Choroid plexus epithelial cell (primary cell): ENCODE results near the gene OTOP1.
A peak's percentile ranks its signal among the peaks of the same experiment; 100 is the strongest.
"Not testable (repeated sequence)": the region's sequence is repeated elsewhere in the genome, so short reads cannot be mapped to it uniquely, and the experiment has no call there.

Experiments used
- DNase-seq: peaks from one replicate; pipeline ENCODE4 v3.0.0-alpha.2; 2010; ENCODE audit warnings: low read depth
- H3K4me3 ChIP-seq: 2 replicates; pipeline ENCODE4 v1.5.1; 2011; ENCODE audit warnings: low read depth, mild to moderate bottlenecking, control low read depth, low read length, moderate library complexity
- TF ChIP-seq, protein P1 (sequence below): conservative IDR thresholded peaks from 2 replicates; pipeline ENCODE4 v1.5.1; 2011; ENCODE audit warnings: low read depth, mild to moderate bottlenecking, control low read depth, inconsistent platforms, low read length, moderate library complexity

The OTOP1 gene

DNA sequence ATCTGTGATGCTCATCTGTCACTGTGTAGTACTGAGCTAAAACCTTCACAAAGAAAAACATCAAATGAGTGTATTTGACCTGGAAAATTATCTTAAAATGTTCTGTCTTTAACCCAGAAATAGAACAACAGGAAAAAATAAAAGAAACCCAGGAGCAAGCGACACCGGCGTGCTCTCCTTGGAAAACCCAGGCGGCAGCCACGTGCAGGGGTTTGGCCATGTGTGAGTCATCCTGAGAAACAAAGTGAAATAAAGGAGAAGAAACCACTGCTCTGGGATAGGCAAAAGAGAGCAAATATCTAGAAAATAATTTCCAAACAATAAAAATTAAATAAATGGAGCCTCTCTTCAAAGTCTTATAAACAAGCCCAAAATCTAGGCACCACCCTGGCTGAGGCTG, 41.3 kb upstream of the OTOP1 start:
- DNase-seq, result peak; percentile 39
- H3K4me3 ChIP-seq, result no peak overlapping the region
- TF ChIP-seq, protein P1, sequence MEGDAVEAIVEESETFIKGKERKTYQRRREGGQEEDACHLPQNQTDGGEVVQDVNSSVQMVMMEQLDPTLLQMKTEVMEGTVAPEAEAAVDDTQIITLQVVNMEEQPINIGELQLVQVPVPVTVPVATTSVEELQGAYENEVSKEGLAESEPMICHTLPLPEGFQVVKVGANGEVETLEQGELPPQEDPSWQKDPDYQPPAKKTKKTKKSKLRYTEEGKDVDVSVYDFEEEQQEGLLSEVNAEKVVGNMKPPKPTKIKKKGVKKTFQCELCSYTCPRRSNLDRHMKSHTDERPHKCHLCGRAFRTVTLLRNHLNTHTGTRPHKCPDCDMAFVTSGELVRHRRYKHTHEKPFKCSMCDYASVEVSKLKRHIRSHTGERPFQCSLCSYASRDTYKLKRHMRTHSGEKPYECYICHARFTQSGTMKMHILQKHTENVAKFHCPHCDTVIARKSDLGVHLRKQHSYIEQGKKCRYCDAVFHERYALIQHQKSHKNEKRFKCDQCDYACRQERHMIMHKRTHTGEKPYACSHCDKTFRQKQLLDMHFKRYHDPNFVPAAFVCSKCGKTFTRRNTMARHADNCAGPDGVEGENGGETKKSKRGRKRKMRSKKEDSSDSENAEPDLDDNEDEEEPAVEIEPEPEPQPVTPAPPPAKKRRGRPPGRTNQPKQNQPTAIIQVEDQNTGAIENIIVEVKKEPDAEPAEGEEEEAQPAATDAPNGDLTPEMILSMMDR, result no peak

DNA sequence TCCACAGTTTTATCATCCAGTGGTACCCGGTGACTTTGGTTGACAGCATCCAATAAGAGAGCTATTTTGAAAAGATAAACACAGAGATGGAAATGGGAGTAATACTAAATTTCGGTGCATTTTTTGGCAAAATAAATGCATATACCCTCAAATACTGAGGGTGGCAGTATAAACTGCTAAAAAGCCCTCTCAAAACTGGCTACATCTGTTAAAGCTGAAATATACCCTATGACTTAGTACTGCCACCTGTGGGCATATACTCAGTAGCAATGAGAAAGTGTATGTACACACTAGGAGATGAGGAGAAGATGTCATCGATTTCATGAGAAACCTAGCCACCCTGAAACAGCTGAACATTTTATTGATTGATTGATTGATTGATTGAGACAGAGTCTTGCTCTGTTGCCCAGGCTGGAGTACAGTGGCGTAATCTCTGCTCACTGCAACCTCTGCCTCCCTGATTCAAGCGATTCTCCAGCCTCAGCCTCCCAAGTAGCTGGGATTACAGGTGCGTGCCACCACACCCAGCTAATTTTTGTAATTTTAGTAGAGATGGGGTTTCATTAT, 33.5 kb upstream of the OTOP1 start:
- DNase-seq, result peak; percentile 88
- no peak overlapping the region for H3K4me3 ChIP-seq
- TF ChIP-seq, protein P1, result peak; percentile 58

DNA sequence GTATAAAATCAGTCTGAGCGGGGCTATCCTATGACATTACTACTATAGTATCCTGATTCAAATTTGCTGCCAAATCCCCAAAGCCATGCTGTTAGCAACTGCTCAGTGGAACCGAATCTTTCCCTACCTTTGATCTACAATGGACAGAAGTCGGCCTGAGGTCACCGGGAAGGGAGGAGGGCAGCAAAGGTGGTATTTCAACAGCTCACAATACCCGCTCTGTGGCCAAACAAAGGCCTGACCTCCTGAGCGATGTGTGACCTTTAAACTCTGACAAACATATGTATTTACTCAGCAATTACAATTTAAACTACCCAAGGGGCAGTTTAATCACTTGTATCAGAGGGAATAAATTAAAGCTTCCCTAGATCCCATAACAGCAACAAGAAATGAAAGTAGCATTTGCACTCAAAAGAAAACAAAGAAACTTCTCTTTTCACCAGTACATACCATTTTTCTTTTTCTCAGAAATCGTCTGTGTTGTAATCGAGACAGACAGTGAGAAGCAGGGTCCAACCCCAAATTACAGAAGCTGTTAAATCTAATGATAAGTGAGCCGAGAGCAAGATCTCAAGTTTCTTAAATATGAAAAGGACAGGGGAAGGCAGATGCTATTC, 32.9 kb upstream of the OTOP1 start:
- TF ChIP-seq, protein P1, result no peak
- no peak overlapping the region for H3K4me3 ChIP-seq
- DNase-seq, result no peak

DNA sequence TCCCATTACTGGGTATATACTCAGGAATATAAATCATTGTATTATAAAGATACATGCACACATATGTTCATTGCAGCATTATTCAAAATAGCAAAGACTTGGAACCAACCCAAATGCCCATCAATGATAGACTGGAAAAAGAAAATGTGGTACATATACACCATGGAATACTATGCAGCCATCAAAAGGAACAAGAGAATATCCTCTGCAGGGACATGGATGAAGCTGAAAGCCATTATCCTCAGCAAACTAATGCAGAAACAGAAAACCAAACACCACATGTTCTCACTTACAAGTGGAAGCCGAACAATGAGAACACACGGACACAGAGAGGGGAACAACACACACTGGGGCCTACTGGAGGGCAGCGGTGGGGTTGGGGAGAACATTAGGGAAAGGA, 31.0 kb upstream of the OTOP1 start:
- not testable (repeated sequence) for H3K4me3 ChIP-seq, DNase-seq

DNA sequence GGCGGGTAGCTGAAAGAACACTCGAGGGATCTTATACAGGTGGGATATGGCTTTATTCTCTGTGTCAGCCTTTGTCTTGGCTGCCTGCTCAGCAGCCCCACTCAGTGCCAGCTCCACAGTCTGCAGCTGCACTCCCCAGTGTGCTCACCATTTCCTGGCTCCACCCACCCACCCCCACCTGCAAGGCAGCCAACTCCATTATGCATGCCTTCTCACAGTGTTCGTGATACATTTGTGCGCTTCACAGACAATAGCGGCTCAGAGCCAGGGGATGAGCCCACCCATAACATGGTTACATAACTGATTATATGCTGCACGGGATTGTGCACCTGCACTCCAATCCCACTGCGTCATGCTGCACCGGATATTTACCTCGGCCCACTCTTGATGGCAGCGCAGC, 30.1 kb upstream of the OTOP1 start:
- H3K4me3 ChIP-seq, result no peak overlapping the region
- no peak for DNase-seq
- TF ChIP-seq, protein P1, result no peak

DNA sequence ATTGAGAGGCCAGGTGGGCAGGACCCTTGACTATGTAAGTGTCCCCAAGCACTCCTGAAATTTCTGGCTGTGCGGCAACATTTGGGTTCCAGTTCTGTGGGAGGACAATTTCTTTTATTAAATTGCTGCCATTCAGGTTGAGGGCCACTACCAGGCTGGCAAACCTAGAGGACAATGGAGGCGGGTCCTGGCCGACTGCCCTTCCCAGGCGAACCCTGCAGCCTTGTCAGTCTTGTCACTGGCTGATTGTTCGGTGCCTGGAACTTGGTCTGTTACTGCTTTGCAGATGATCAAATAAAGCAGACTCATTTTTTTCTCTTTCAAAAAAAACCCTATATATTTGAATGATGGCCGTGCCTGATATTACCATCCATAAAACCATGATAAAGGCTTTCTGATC, 27.9 kb upstream of the OTOP1 start:
- TF ChIP-seq, protein P1, result no peak
- DNase-seq, result no peak
- H3K4me3 ChIP-seq, result no peak overlapping the region

DNA sequence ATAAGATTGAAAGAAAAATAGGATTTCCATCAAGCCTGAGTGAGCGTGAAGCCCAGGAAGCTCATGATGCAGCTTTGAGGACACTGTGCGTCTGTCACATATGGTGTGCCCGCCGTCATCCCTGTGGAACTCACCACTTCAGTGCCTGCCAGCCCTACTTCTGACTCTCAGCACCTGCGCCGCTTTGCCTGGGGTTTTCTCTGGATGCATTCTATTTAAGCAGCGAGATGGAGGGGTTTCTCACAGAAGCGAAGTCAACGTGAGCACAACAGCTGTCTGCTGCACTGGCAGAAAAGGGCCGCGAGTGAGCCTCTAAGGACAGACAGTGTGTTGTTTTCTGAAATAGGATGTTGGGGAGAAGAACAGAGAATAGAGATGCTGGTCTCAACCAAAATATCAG, 27.5 kb upstream of the OTOP1 start:
- no peak for DNase-seq
- TF ChIP-seq, protein P1, result no peak
- H3K4me3 ChIP-seq, result no peak overlapping the region
